Measurements from ENCODE around the gene GGNBP2. TPM values are rescaled to one million over a fixed set of nuclear protein-coding genes. Genes with fewer than 3 reads are reported as not detected.
A peak's percentile ranks its signal among the peaks of the same experiment; 100 is the strongest.

GGNBP2 gene
- polyA plus RNA-seq, 1 of the 3 experiments (the other 2 are of a cell fraction): 79.3 TPM

- H3K27me3 ChIP-seq (ENCODE audit: insufficient read depth): no peaks in the 10 kb centered on the region
- no peak overlapping the region for H3K9ac ChIP-seq
- peak; percentile 89 for DNase-seq
- no peaks in the 10 kb centered on the region for H3K79me2 ChIP-seq (ENCODE audit: insufficient read depth)
- POLR2A ChIA-PET: no interaction called here
- no peak overlapping the region for H3K4me2 ChIP-seq
- no peaks in the 10 kb centered on the region for H3F3A ChIP-seq (replicated peaks; ENCODE audit: insufficient read depth)
- CTCF ChIA-PET: interaction anchor here (0.5 to 13.5 kb wide), 66 partner anchors 9 to 744 kb away, joined by 3 to 236 read pairs (median 4); partner anchors contain the start of genes AATF, LHX1 and MRM1
- no peaks in the 10 kb centered on the region for H3K9me2 ChIP-seq
- H3K36me3 ChIP-seq (replicated peaks in 1 of 2; ENCODE audit: control insufficient read depth in 1 of 2, insufficient read depth in 2 of 2, low read length in 1 of 2): no peaks in the 10 kb centered on the region
- H3K4me3 ChIP-seq (ENCODE audit: low read depth in 2 of 2, low read length in 1 of 2): peak overlapping the region in 1 of 2 experiments; percentile 55; a peak in 1 of 4 replicates
- no peak overlapping the region for H2AFZ ChIP-seq (ENCODE audit: low read depth)
- no peaks in the 10 kb centered on the region for H4K20me1 ChIP-seq (ENCODE audit: insufficient read depth)
- H3K4me1 ChIP-seq (ENCODE audit: control insufficient read depth in 1 of 2, insufficient read depth in 2 of 2, low read depth in 1 of 2, low read length in 1 of 2): peaks cover 0 to 18% of the 10 kb centered on the region in 2 experiments; a peak in 1 of 4 replicates
- no peaks in the 10 kb centered on the region for H3K9me3 ChIP-seq
- 26% methylated on average over 7 of the region's 14 CpGs for WGBS (ENCODE audit: low lambda C conversion rate)
- H3K27ac ChIP-seq (ENCODE audit: low read depth in 2 of 2, low read length in 1 of 2): no peak overlapping the region
- no peak for TF ChIP-seq FOXM1 (IDR thresholded peaks at IDR 0.05; ENCODE audit: low read depth)
- TF ChIP-seq MAX (IDR thresholded peaks at IDR 0.05; ENCODE audit: low read depth): peak; percentile 66; the same call in 1 of the 2 replicates
- no peak for TF ChIP-seq REST (IDR thresholded peaks at IDR 0.05; ENCODE audit: low read depth, low read length)
- no peak for TF ChIP-seq FOSL2 (IDR thresholded peaks at IDR 0.05; ENCODE audit: borderline replicate concordance, low read depth)
- no peak for TF ChIP-seq SIN3A (IDR thresholded peaks at IDR 0.05; ENCODE audit: borderline replicate concordance, low read depth, low read length)
- no peak for TF ChIP-seq TAF1 (IDR thresholded peaks at IDR 0.05; ENCODE audit: borderline replicate concordance, low read depth, low read length)
- no peak for TF ChIP-seq FOXJ3 (CRISPR knock-in tag; IDR thresholded peaks at IDR 0.05)
- no peak for TF ChIP-seq GABPA (IDR thresholded peaks at IDR 0.05; ENCODE audit: low read depth)
- peak; percentile 98 for TF ChIP-seq RAD21 (IDR thresholded peaks at IDR 0.05; ENCODE audit: low read length)
- no peak for TF ChIP-seq CHD2 (IDR thresholded peaks at IDR 0.05; ENCODE audit: low read length, partially characterized antibody)
- TF ChIP-seq RXRA (IDR thresholded peaks at IDR 0.05; ENCODE audit: borderline replicate concordance, low read depth): no peak
- TF ChIP-seq JUND (IDR thresholded peaks at IDR 0.05): no peak
- TF ChIP-seq SMC3 (IDR thresholded peaks at IDR 0.05; ENCODE audit: low read depth, low read length): peak; percentile 93
- no peak for TF ChIP-seq IRF3 (IDR thresholded peaks at IDR 0.05; ENCODE audit: low read depth, low read length)
- TF ChIP-seq RFX5 (IDR thresholded peaks at IDR 0.05; ENCODE audit: low read length): no peak
- TF ChIP-seq YY1 (IDR thresholded peaks at IDR 0.05; ENCODE audit: low read depth): no peak
- no peak for TF ChIP-seq NFIC (IDR thresholded peaks at IDR 0.05; ENCODE audit: borderline replicate concordance)
- TF ChIP-seq PBX3 (IDR thresholded peaks at IDR 0.05): no peak
- no peak for TF ChIP-seq TEAD4 (IDR thresholded peaks at IDR 0.05; ENCODE audit: borderline replicate concordance, insufficient read depth)
- TF ChIP-seq CTCF (IDR thresholded peaks at IDR 0.05): peak; percentile 96
- TF ChIP-seq MXI1 (IDR thresholded peaks at IDR 0.05; ENCODE audit: low read depth, low read length): no peak
- TF ChIP-seq MEF2A (IDR thresholded peaks at IDR 0.05; ENCODE audit: borderline replicate concordance, low read depth): no peak
- no peak for TF ChIP-seq USF2 (IDR thresholded peaks at IDR 0.05; ENCODE audit: borderline replicate concordance, low read depth, low read length)
Observed at GRCh38 chr17:36629252-36629847, 84.6 kb downstream of the GGNBP2 start.
